Prostate gland (tissue), 2 donors: Measurements from ENCODE around the gene USP11.

Experiments used
- POLR2AphosphoS5 ChIP-seq: sonication (generic); formaldehyde crosslinking; IDR thresholded peaks from one replicate; pipeline ENCODE4 v1.6.1; 2017; ENCODE audit warnings: antibody characterized with exemption
- TF ChIP-seq, protein P1 (sequence below), 4 experiments: fragments of 200-600 bp in 2 of 4; fragments of 450-650 bp in 2 of 4; sonication (generic) in 2 of 4; IDR thresholded peaks; 1 replicate in 3 of 4; 2 replicates in 1 of 4; pipeline ENCODE4 v1.5.1; 2016 to 2019; ENCODE audit warnings: antibody characterized with exemption in 4 of 4, mild to moderate bottlenecking in 2 of 4, moderate library complexity in 2 of 4

DNA sequence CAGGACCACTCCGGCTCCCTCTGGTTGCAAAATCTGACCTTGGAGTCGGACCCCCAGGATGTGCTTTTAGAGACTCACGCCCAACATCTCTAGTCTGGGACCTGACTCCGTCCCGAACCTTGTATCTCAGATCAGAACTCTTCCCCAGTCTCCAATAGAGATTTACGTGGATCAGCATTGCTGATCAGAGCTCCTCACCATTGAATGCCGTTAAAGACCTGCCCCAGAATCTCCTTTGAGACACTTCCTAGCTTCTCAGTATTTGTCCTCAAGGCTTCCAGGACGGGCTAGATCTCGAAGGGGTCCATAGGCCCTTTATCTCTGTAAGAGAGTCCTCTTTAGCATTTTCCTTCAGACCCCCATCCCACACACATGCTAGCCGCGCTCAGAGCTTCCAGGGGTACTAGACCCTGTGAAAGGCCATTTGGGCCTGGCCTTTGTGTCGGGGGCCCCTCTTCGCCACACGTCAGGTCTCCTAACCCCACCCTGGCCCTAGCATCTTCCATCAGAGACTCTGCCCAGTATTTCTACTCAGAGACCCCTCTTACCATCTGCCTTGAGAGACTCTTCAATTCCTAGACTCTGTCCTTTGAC lies 38.5 kb upstream of the USP11 start:
- TF ChIP-seq, protein P1, sequence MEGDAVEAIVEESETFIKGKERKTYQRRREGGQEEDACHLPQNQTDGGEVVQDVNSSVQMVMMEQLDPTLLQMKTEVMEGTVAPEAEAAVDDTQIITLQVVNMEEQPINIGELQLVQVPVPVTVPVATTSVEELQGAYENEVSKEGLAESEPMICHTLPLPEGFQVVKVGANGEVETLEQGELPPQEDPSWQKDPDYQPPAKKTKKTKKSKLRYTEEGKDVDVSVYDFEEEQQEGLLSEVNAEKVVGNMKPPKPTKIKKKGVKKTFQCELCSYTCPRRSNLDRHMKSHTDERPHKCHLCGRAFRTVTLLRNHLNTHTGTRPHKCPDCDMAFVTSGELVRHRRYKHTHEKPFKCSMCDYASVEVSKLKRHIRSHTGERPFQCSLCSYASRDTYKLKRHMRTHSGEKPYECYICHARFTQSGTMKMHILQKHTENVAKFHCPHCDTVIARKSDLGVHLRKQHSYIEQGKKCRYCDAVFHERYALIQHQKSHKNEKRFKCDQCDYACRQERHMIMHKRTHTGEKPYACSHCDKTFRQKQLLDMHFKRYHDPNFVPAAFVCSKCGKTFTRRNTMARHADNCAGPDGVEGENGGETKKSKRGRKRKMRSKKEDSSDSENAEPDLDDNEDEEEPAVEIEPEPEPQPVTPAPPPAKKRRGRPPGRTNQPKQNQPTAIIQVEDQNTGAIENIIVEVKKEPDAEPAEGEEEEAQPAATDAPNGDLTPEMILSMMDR (IDR thresholded peaks at IDR 0.05): no peak
- no peak for TF ChIP-seq POLR2AphosphoS5
